Liver (tissue), 9 donors: ENCODE data around the gene ROBO3. TPM values are rescaled to one million over a fixed set of nuclear protein-coding genes. Genes with fewer than 3 reads are reported as not detected.

Experiments used
- DNase-seq: peaks from one replicate; pipeline ENCODE4 v3.0.0-alpha.2; 2017; ENCODE audit warnings: low spot score
- H3K27ac ChIP-seq, 2 donors: one replicate each; pipeline ENCODE4 v1.7.0; 2013; ENCODE audit warnings: inconsistent platforms in 2 of 2, low read length in 2 of 2, control low read depth in 1 of 2, low read depth in 1 of 2, mild to moderate bottlenecking in 1 of 2
- H3K27me3 ChIP-seq, 4 donors: one replicate each; pipeline versions ENCODE4 v1.6.1 to v1.7.0; 2013; ENCODE audit warnings: low read length in 3 of 4, inconsistent platforms in 1 of 4, mild to moderate bottlenecking in 1 of 4, moderate library complexity in 1 of 4; ENCODE audit not compliant: control insufficient read depth in 4 of 4, insufficient read depth in 4 of 4
- H3K36me3 ChIP-seq, 4 donors: one replicate each; pipeline versions ENCODE4 v1.6.1 to v1.7.0; 2013; ENCODE audit warnings: low read length in 3 of 4, mild to moderate bottlenecking in 3 of 4, low read depth in 1 of 4, moderate library complexity in 1 of 4; ENCODE audit not compliant: control insufficient read depth in 4 of 4, insufficient read depth in 3 of 4
- H3K4me1 ChIP-seq, 4 donors: one replicate each; pipeline versions ENCODE4 v1.6.1 to v1.7.0; 2013; ENCODE audit warnings: low read length in 3 of 4, mild to moderate bottlenecking in 3 of 4, moderate library complexity in 1 of 4; ENCODE audit not compliant: control insufficient read depth in 4 of 4, insufficient read depth in 4 of 4
- H3K4me3 ChIP-seq, 3 donors: one replicate each; pipeline versions ENCODE4 v1.6.1 to v1.7.0; 2013; ENCODE audit warnings: low read length in 3 of 3, control low read depth in 1 of 3, low read depth in 1 of 3, mild to moderate bottlenecking in 1 of 3
- H3K9ac ChIP-seq, 2 donors: one replicate each; pipeline ENCODE4 v1.7.0; 2013; ENCODE audit warnings: low read length in 2 of 2, mild to moderate bottlenecking in 2 of 2, moderate library complexity in 2 of 2, control low read depth in 1 of 2, low read depth in 1 of 2
- H3K9me3 ChIP-seq, 4 donors: one replicate each; pipeline versions ENCODE4 v1.6.1 to v1.7.0; 2013; ENCODE audit warnings: low read length in 3 of 4; ENCODE audit not compliant: control insufficient read depth in 4 of 4
- CTCF ChIP-seq: fragments of 150-350 bp; IDR thresholded peaks from 2 replicates; pipeline ENCODE4 v1.5.1; 2017; ENCODE audit warnings: improper control_type of control experiment, low read depth, low read length; ENCODE audit not compliant: missing input control
- FOXA1 ChIP-seq: IDR thresholded peaks from 2 replicates; pipeline ENCODE4 v1.6.1; 2016; ENCODE audit warnings: antibody characterized with exemption
- FOXA2 ChIP-seq: IDR thresholded peaks from 2 replicates; pipeline ENCODE4 v1.6.1; 2016; ENCODE audit warnings: antibody characterized with exemption
- JUND ChIP-seq, 2 donors: IDR thresholded peaks; 2 replicates each; pipeline ENCODE4 v1.6.1; 2016; ENCODE audit warnings: antibody characterized with exemption in 2 of 2
- MAX ChIP-seq: IDR thresholded peaks from 2 replicates; pipeline ENCODE4 v1.6.1; 2016; ENCODE audit warnings: antibody characterized with exemption
- NR2F2 ChIP-seq: IDR thresholded peaks from 2 replicates; pipeline ENCODE4 v1.6.1; 2016; ENCODE audit warnings: antibody characterized with exemption
- REST ChIP-seq: IDR thresholded peaks from 2 replicates; pipeline ENCODE4 v1.6.1; 2016; ENCODE audit warnings: antibody characterized with exemption, mild to moderate bottlenecking
- RXRA ChIP-seq, 2 donors: IDR thresholded peaks; 2 replicates each; pipeline ENCODE4 v1.6.1; 2017 to 2018; ENCODE audit warnings: antibody characterized with exemption in 2 of 2, mild to moderate bottlenecking in 1 of 2
- SP1 ChIP-seq: IDR thresholded peaks from 2 replicates; pipeline ENCODE4 v1.6.1; 2018; ENCODE audit warnings: antibody characterized with exemption, mild to moderate bottlenecking
- YY1 ChIP-seq: IDR thresholded peaks from 2 replicates; pipeline ENCODE4 v1.6.1; 2016; ENCODE audit warnings: antibody characterized with exemption, mild to moderate bottlenecking
- WGBS: extraction: QIAGEN DNeasy Blood & Tissue Kit; methylation state at CpG from one replicate; pipeline ENCODE4 v1.1.7; 2013; 5-methylcytosine and 5-hydroxymethylcytosine counted together
- polyA plus RNA-seq, 2 donors: library from polyadenylated mRNA; stranded (reverse) in 1 of 2; unstranded in 1 of 2; fragments of 200-250 nt in 1 of 2; fragments of >200 nt in 1 of 2; fragmentation: Nextera tagmentation in 1 of 2; extraction: Ambion mirVana in 1 of 2; gene quantifications; one replicate each; pipeline versions ENCODE4 v1.2.1 to v1.2.3, GENCODE V29; 2013 to 2015
- total RNA-seq, 2 donors: library from RNA; depleted of rRNA; stranded (reverse); fragments of >200 nt; gene quantifications; one replicate each; pipeline ENCODE4 v1.2.3, GENCODE V29; 2014
- donor health status: healthy.
- donor health status: healthy.
- donor health status: healthy.
- donor health status: healthy.
- donor health status: healthy.

The ROBO3 gene
- total and polyA plus RNA-seq, 4 donors = 1.1 to 2.2 (median 1.4) TPM

GRCh38 chr11:124889191-124890091, 24.2 kb downstream of the ROBO3 start:
- Histone ChIP-seq H3K27me3 (no peaks in the 10 kb centered on the region), H3K9ac (no peak overlapping the region), H3K36me3 (no peaks in the 10 kb centered on the region), H3K4me1 (peaks cover 0 to 6% (median 2%) of the 10 kb centered on the region in 4 donors), H3K9me3 (no peaks in the 10 kb centered on the region), H3K27ac (no peak overlapping the region), H3K4me3 (no peak overlapping the region)
- WGBS = 98% methylated on average over 2 of the region's 2 CpGs
- DNase-seq = no peak
- TF ChIP-seq REST = no peak
- TF ChIP-seq YY1 = no peak
- TF ChIP-seq NR2F2 = no peak
- TF ChIP-seq SP1 = no peak
- TF ChIP-seq CTCF = no peak
- TF ChIP-seq RXRA (IDR thresholded peaks at IDR 0.05) = no peak
- no peak for TF ChIP-seq FOXA2
- TF ChIP-seq FOXA1 = no peak
- TF ChIP-seq JUND (IDR thresholded peaks at IDR 0.05) = no peak

- no peaks in the 10 kb centered on the region for H3K36me3 ChIP-seq
- no peak overlapping the region for H3K27ac ChIP-seq
- 93% methylated on average over 2 of the region's 2 CpGs for WGBS
- peaks cover 0 to 6% (median 1%) of the 10 kb centered on the region in 4 donors for H3K4me1 ChIP-seq
- H3K27me3 ChIP-seq = no peaks in the 10 kb centered on the region
- H3K9ac ChIP-seq = no peak overlapping the region
- no peaks in the 10 kb centered on the region for H3K9me3 ChIP-seq
- no peak for TF ChIP-seq REST
- TF ChIP-seq MAX = no peak
- no peak for TF ChIP-seq RXRA (IDR thresholded peaks at IDR 0.05)
- H3K4me3 ChIP-seq = no peak overlapping the region
- DNase-seq = no peak
Observed at GRCh38 chr11:124890151-124890550, 24.9 kb downstream of the ROBO3 start.
